HG03457 (cell line): ENCODE measurements around the gene FUT2.

Experiments used
- ATAC-seq: cut with Tn5 transposase; IDR thresholded peaks from one replicate; pipeline ENCODE4 v1.9.1; 2021; ENCODE audit warnings: moderate number of reproducible peaks; ENCODE audit not compliant: unreplicated experiment

Gene FUT2

GRCh38 chr19:48749571-48750198 is 53.9 kb downstream of the FUT2 start:
- ATAC-seq: no peak

- ATAC-seq: no peak
Observed at GRCh38 chr19:48750351-48750750, 54.6 kb downstream of the FUT2 start.

- ATAC-seq: no peak
Observed at GRCh38 chr19:48750771-48751504, 55.2 kb downstream of the FUT2 start.

GRCh38 chr19:48751845-48752495 is 56.2 kb downstream of the FUT2 start:
- no peak for ATAC-seq

DNA sequence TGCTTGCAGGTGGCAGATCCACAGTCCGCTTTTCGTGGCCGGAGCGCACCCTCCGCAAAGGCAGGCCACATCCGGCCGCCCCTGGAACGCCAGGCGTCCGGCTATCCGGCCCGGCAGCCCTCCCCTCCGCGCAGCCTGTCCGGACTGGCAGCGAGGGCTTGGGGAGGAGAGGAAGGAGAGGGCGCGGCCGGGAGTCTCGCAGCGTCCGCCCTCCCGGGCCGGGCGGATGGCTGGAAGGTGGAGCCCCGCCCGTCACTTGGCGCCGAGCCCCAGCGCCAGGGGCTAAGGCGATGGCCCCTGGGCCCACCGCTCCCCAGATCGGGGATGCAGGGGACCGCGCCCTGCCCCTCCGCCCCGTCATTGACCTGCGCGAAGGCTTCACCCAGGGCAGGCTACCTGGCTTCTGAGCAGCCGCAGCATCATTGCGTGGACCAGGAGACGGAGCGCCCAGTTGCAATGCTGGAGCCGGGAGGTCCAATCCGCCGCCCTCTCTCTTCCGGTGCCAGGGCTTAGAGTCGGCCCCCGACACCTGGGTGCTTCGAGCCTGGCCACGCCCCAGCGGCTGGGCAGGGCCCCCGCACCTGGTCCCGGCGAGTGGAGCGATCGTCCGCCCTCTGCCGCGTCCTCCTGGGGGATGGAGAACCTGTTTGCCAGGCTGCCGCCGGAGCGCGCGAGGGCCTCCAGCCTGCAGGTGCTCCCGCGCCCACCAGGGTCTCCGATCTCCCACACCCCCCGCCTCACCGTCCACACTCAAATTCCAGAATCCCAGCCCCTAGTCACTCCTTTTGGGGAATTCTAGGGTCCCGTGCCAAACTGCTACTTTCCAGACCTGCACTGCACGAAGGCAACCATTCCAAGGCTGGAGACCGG is 57.0 kb downstream of the FUT2 start, which contains the start of gene FUT1:
Gene FUT1, minus strand, starts transcription at position 146 of the 870 bp plus-strand sequence. CDS start 1,360 bp downstream, outside the sequence.
- ATAC-seq: no peak

DNA sequence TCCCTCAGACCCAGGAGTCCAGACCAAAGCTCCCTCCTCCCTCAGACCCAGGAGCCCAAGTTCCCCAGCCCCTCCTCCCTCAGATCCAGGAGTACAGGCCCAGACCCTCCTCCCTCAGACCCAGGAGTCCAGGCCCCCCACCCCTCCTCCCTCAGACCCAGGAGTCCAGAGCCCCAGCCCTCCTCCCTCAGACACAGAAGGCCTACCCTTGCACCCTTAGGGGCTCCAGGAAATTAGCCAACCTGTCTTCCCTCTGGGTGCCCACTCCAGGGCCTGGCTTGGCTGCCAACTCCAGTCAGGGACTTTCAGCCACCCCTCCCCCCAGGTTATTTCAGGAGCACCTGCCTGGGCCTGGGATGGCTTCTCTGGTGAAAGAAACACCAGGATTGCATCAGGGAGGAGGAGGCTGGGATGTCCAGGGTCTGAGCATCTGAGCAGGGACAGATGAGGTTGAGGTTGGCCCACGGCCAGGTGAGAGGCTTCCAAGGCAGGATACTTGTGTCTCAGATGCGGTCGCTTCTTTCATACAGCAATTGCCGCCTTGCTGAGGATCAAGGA is 59.4 kb downstream of the FUT2 start, which contains the start of gene FGF21:
Gene FGF21, plus strand, starts transcription at position 441 of the 558 bp plus-strand sequence. CDS start 713 bp downstream, outside the sequence.
- no peak for ATAC-seq
